ENCODE measurements around the gene LRRC74B.
"Not testable (repeated sequence)": the region's sequence is repeated elsewhere in the genome, so short reads cannot be mapped to it uniquely, and the experiment has no call there.

LRRC74B gene

DNA sequence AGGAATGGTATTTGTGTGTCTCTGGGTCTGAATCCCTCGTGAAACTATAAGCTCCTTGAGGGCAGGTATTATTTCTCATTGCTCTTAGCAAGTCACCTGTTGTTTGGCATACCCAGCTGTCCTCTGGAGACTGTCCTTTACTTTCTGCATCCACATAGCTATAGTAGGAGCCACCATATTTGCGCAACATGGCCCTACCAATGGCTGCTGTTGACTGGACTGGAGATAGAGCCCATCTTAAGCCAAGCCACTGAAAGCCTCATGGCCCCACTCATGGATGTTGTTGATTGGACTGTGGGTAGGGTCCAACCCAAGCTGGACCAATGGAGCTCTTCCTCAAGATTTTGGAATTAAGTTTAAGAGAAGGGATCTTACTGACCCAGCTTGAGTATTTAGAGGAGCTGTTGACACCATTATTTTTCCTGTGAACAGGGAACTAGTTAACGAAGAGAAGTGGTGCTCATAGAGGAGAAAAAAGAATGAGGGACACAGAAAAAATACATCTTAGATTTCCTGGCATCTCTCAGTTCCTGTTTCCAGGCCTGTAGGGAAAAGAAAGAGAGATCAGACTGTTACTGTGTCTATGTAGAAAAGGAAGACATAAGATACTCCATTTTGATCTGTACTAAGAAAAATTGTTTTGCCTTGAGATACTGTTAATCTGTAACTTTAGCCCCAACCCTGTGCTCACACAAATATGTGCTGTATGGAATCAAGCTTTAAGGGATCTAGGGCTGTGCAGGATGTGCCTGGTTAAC is 47.2 kb downstream of the LRRC74B start:
- H3K4me2 ChIP-seq = peak overlapping the region in 6 of 11 experiments; percentile 17 to 39 (median 28); a peak in 9 of 22 replicates
- H3K27ac ChIP-seq = no peak overlapping the region
- H3K9ac ChIP-seq = no peak overlapping the region
- H3K36me3 ChIP-seq = no peaks in the 10 kb centered on the region
- no peaks in the 10 kb centered on the region for H3K9me3 ChIP-seq (replicated peaks in 1 of 11)
- H3K27me3 ChIP-seq = no peaks in the 10 kb centered on the region
- peaks cover 0 to 13% (median 7%) of the 10 kb centered on the region in 10 experiments; a peak in 11 of 20 replicates for H3K4me1 ChIP-seq
- no peaks in the 10 kb centered on the region for H4K20me1 ChIP-seq
- no peak overlapping the region for H3K4me3 ChIP-seq
- no peak for TF ChIP-seq Cebpa-rat (IDR thresholded peaks at IDR 0.05)

DNA sequence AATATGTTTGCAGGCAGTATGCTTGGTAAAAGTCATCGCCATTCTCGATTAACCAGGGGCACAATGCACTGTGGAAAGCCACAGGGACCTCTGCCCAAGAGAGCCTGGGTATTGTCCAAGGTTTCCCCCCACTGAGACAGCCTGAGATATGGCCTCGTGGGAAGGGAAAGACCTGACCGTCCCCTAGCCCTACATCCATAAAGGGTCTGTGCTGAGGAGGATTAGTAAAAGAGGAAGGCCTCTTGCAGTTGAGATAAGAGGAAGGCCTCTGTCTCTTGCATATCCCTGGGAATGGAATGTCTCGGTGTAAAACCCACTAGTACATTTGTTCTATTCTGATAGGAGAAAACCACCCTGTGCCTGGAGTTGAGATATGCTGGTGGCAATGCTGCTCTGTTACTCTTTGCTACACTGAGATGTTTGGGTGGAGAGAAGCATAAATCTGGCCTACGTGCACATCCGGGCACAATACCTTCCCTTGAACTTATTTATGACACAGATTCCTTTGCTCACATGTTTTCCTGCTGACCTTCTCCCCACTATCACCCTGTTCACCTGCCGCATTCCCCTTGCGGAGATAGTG is 47.9 kb downstream of the LRRC74B start:
- peak overlapping the region in 3 of 11 experiments; percentile 17 to 21 (median 20); a peak in 2 of 22 replicates for H3K4me2 ChIP-seq
- H3K4me1 ChIP-seq = peaks cover 0 to 13% (median 7%) of the 10 kb centered on the region in 10 experiments; a peak in 11 of 20 replicates

DNA sequence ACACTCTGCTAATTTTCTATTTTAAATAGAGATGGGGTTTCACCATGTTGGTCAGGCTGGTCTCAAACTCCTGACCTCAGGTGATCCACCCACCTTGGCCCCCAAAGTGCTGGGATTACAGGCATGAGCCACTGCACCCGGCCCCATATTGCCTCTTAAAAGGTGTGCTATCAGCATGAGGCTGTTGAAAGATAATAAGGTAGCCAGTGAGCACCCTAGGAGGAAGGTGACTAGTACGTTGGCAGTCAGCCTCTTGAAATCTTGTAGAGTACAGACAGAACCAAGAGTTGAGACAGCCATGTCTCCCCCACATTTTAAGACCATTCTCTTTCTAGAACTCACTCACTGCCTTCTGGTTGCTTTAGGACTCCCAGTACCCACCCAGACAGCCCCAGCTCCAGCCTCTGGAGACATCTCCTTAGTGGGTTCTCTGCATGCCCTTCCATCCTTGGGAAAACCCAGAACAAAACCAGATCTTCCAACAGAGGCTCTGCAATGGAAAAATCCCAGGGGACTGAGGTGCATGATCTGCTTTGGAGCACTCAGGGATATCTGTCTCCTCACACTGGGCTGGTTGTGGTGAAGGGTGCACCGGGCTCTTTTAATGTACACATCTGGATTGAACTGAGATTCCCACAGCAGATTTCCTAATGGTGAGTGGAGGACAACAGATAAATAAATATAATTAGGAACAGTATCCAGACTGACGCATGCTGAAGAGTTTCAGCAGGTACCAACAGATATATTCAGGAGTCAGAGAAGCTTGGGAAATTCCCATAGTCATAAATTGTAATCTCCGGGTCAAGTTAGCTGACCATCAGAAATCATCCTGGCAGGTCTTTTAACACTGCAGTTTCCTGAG is 49.4 kb downstream of the LRRC74B start:
- no peak for TF ChIP-seq Cebpa-rat (IDR thresholded peaks at IDR 0.05)
- Histone ChIP-seq H4K20me1 (no peaks in the 10 kb centered on the region), H3K9me3 (replicated peaks in 1 of 11) (no peaks in the 10 kb centered on the region), H3K27ac (no peak overlapping the region), H3K4me1 (peaks cover 0 to 17% (median 7%) of the 10 kb centered on the region in 10 experiments; a peak in 11 of 20 replicates), H3K9ac (no peak overlapping the region), H3K4me2 (no peak overlapping the region), H3K4me3 (no peak overlapping the region), H3K36me3 (no peaks in the 10 kb centered on the region), H3K27me3 (no peaks in the 10 kb centered on the region)

More for the DNA sequence above, 47.9 kb downstream of the LRRC74B start:
- not testable (repeated sequence) for H3K27me3 ChIP-seq; H3K9ac ChIP-seq; H4K20me1 ChIP-seq; H3K36me3 ChIP-seq; H3K27ac ChIP-seq; H3K4me3 ChIP-seq; H3K9me3 ChIP-seq (replicated peaks in 1 of 11)

DNA sequence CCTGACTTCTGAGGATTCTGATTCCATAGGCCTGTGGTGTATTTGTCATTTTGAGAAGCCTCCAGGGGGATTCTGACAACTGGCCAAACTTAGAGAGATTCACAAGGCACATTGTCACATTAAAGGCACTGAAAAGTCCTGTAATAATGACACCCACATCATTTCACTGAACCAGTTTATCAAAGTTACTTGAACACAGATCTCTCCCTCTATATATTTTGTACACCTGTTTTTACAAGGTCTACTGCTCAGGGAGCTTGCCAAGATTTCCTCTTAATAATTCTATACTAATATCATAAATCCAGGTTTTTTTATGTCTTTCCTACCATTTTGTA is 50.0 kb downstream of the LRRC74B start:
- Histone ChIP-seq H3K9ac (no peak overlapping the region), H3K9me3 (replicated peaks in 1 of 11) (no peaks in the 10 kb centered on the region), H3K4me1 (peaks cover 4 to 22% (median 7%) of the 10 kb centered on the region in 10 experiments; a peak in 15 of 20 replicates), H3K36me3 (no peaks in the 10 kb centered on the region), H3K4me2 (no peak overlapping the region), H3K27ac (no peak overlapping the region), H4K20me1 (no peaks in the 10 kb centered on the region), H3K4me3 (no peak overlapping the region), H3K27me3 (no peaks in the 10 kb centered on the region)
- TF ChIP-seq Cebpa-rat (IDR thresholded peaks at IDR 0.05) = no peak

DNA sequence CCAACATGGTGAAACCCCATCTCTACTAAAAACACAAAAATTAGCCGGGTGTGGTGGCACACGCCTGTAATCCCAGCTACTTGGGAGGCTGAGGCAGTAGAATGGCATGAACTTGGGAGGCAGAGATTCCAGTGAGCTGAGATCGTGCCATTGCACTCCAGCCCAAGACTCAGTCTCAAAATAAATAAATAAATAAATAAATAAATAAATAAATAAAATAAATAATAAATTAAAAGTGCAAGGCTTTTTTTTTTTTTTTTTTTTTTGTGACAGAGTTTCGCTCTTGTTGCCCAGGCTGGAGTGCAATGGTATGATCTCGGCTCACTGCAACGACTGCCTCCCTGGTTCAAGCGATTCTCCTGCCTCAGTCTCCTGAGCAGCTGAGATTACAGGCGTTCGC is 51.1 kb downstream of the LRRC74B start:
- not testable (repeated sequence) for H3K4me3 ChIP-seq

DNA sequence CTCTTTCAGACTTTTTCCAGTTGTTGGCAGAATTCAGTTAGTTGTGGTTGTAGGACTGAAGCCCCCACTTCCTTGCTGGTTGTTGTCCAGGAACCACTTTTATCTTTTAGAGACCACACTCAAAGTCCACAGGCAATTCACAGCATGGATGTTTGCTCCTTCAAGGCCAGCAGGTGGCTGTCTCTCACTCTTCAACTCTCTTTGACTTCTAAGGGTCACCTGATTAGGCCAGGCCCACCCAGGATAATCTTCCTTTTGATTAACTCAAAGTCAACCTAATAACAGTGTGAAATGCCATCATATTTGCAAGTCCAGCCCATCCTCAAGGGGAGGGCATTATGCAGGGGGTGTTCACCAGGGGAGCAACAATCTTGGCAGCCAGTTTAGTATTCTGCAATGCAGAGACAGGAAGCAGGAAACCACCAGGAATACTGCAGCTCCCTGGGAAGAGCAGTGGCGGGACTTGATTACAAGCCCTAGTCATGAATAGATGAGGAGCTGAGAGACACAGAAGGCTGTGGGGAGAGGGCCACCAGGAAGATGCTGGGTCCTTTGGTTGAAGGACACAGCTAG is 52.4 kb downstream of the LRRC74B start:
- Histone ChIP-seq H3K36me3 (no peaks in the 10 kb centered on the region), H3K9me3 (replicated peaks in 1 of 11) (no peaks in the 10 kb centered on the region), H3K27me3 (no peaks in the 10 kb centered on the region), H4K20me1 (no peaks in the 10 kb centered on the region), H3K4me3 (no peak overlapping the region), H3K27ac (no peak overlapping the region), H3K4me1 (peaks cover 4 to 34% (median 22%) of the 10 kb centered on the region in 10 experiments; a peak in 17 of 20 replicates), H3K4me2 (no peak overlapping the region), H3K9ac (no peak overlapping the region)
- no peak for TF ChIP-seq Cebpa-rat (IDR thresholded peaks at IDR 0.05)

More for the DNA sequence above, 51.1 kb downstream of the LRRC74B start:
- H3K27me3 ChIP-seq; H3K36me3 ChIP-seq; H3K4me2 ChIP-seq; H3K9me3 ChIP-seq (replicated peaks in 1 of 11); H4K20me1 ChIP-seq; H3K9ac ChIP-seq; H3K27ac ChIP-seq: not testable (repeated sequence)
- peaks cover 4 to 33% (median 16%) of the 10 kb centered on the region in 10 experiments; a peak in 17 of 20 replicates for H3K4me1 ChIP-seq

DNA sequence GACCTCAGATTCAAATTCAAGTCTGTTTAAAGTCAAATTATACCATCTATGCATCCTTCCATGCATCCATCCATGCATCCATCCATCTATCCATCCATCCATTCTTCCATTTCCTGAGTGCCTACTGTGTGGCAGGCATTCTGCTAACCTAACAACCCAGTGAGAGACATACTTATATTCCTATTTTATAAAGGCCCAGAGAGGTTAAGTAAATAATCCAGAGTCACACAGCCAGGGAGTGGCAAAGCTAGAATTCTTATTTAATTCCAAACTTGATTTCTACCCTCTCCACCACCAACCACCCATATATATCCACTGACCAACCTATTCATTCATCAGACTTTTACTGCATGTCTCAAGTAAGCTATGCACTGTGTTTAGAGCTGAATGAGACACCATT is 53.8 kb downstream of the LRRC74B start:
- Histone ChIP-seq H4K20me1 (no peaks in the 10 kb centered on the region), H3K9ac (no peak overlapping the region), H3K36me3 (no peaks in the 10 kb centered on the region), H3K4me1 (peaks cover 0 to 31% (median 22%) of the 10 kb centered on the region in 10 experiments; a peak in 15 of 20 replicates), H3K27me3 (no peaks in the 10 kb centered on the region), H3K4me3 (no peak overlapping the region), H3K27ac (no peak overlapping the region), H3K4me2 (no peak overlapping the region), H3K9me3 (replicated peaks in 1 of 11) (no peaks in the 10 kb centered on the region)
- no peak for TF ChIP-seq Cebpa-rat (IDR thresholded peaks at IDR 0.05)

DNA sequence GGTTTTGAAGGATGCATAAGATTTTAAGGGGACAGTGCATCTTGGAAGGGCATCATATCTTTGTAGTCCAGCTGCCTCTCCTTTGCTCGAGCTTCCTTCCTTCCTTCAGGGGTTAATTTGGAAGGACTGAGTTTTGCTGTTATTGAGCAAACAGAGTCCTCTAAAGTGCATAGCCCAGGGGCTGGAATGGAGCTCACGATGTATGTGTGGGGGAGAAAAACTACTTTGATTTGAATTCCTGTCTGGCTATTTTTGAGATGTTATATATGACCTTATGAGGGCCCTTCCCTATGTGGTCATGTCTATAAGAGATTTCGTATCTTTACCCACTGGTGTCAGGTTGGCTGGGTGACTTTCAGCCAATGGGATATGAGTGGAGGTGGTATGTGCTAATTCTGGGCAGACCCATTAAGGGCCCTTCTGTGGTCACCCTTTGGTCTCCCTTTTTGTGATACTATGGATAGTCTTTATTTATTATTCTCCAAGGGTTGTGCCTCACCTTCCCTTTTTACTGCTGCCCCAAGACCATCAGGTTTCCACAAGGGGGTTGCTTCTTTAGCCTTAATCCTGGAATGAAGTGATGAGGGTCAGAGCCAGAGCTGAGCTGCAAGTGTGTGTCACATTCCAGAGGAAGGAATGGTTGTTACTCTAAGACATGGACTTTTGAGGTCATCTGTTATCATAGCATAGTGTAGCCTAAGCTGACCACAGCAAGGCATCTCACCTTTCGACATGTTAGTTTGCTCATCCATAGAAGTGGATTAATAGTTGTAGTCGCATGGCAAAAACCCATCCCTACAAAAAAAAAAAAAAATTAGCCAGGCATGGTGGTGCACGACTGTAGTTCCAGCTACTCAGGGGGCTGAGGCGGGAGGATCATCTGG is 54.6 kb downstream of the LRRC74B start:
- Histone ChIP-seq H3K4me2 (peak overlapping the region in 5 of 11 experiments; percentile 32 to 61 (median 42); a peak in 6 of 22 replicates), H3K27ac (no peak overlapping the region), H4K20me1 (no peaks in the 10 kb centered on the region), H3K9ac (no peak overlapping the region), H3K4me3 (no peak overlapping the region), H3K9me3 (replicated peaks in 1 of 11) (no peaks in the 10 kb centered on the region), H3K4me1 (peaks cover 0 to 31% (median 22%) of the 10 kb centered on the region in 10 experiments; a peak in 15 of 20 replicates), H3K36me3 (no peaks in the 10 kb centered on the region), H3K27me3 (no peaks in the 10 kb centered on the region)
- no peak for TF ChIP-seq Cebpa-rat (IDR thresholded peaks at IDR 0.05)
